ENCODE measurements around the gene SMARCAL1. TPM values are rescaled to one million over a fixed set of nuclear protein-coding genes. Genes with fewer than 3 reads are reported as not detected.
A peak's percentile ranks its signal among the peaks of the same experiment; 100 is the strongest.

SMARCAL1 gene
- total RNA-seq, 1 donor from 2014 or later: 5.3 TPM

DNA sequence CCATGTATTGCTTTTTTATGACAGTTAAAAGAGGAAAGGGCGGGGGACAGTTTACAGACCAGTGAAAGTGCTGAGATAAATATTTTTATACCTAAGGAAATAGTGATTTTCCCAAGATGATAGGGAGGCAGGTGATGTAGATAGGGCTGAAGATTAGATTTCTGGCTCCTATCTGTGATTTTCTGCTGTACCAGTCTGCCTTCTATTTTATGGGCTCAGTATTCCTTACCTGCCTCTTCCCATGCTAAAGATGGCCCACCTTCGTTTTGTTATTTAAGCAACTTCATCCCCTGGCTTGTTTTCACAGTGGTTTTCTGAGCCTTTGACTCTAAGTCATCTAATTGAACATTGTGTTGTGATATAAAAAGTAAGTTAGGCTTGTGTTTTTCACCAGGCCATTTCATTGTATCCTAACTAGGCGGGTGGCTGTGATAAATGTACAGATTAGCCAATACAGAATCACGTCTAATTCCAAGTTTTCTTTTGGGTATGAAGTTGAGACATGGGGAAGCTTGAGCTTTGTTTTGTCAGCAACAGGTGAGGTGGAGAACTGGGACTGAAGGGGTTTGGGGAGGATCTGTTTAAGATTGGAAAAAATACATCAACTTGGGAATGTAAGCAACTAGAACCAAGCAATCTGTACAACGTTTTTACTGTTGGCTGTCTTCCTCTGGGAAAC is 91.6 kb downstream of the SMARCAL1 start:
- H3K27ac ChIP-seq: no peak overlapping the region
- H3K4me3 ChIP-seq: no peak overlapping the region
- H3K4me1 ChIP-seq: peaks cover 4 to 8% of the 10 kb centered on the region in 2 donors
- TF ChIP-seq, protein P1, sequence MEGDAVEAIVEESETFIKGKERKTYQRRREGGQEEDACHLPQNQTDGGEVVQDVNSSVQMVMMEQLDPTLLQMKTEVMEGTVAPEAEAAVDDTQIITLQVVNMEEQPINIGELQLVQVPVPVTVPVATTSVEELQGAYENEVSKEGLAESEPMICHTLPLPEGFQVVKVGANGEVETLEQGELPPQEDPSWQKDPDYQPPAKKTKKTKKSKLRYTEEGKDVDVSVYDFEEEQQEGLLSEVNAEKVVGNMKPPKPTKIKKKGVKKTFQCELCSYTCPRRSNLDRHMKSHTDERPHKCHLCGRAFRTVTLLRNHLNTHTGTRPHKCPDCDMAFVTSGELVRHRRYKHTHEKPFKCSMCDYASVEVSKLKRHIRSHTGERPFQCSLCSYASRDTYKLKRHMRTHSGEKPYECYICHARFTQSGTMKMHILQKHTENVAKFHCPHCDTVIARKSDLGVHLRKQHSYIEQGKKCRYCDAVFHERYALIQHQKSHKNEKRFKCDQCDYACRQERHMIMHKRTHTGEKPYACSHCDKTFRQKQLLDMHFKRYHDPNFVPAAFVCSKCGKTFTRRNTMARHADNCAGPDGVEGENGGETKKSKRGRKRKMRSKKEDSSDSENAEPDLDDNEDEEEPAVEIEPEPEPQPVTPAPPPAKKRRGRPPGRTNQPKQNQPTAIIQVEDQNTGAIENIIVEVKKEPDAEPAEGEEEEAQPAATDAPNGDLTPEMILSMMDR (IDR thresholded peaks at IDR 0.05): no peak
- peak in 1 of 2 donors; percentile 8 for DNase-seq (ENCODE audit: low spot score in 2 of 2)
- H3K27me3 ChIP-seq: no peaks in the 10 kb centered on the region
- peaks cover 39 to 56% of the 10 kb centered on the region in 2 donors for H3K36me3 ChIP-seq
- intact Hi-C loops (cut with DNase I): no loop called here
- no peaks in the 10 kb centered on the region for H3K9me3 ChIP-seq

DNA sequence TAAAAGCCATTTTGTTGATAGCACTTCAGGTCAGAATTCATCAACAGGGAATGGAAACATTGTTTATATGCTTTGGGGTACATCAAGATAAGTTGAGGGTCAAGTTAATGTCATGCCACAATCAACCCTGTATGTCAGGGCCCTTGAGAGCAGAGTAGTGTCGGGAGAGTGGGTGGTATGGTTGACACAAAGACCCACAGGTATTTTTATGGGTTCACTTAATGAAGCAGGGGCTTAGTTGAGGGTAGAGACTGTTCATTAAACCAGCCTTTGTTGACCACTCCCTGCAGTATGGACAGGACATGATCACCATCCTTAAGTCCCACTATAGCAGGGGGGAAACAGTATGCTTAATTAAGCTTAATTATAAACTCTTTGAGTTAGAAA is 92.1 kb downstream of the SMARCAL1 start:
- no peak overlapping the region for H3K27ac ChIP-seq
- intact Hi-C loops (cut with DNase I): no loop called here
- no peak for DNase-seq (ENCODE audit: low spot score in 2 of 2)
- no peak overlapping the region for H3K4me3 ChIP-seq
- TF ChIP-seq, protein P1 (IDR thresholded peaks at IDR 0.05): no peak
- H3K36me3 ChIP-seq: peaks cover 39 to 54% of the 10 kb centered on the region in 2 donors
- H3K4me1 ChIP-seq: peaks cover 4 to 8% of the 10 kb centered on the region in 2 donors
- H3K27me3 ChIP-seq: no peaks in the 10 kb centered on the region
- no peaks in the 10 kb centered on the region for H3K9me3 ChIP-seq

DNA sequence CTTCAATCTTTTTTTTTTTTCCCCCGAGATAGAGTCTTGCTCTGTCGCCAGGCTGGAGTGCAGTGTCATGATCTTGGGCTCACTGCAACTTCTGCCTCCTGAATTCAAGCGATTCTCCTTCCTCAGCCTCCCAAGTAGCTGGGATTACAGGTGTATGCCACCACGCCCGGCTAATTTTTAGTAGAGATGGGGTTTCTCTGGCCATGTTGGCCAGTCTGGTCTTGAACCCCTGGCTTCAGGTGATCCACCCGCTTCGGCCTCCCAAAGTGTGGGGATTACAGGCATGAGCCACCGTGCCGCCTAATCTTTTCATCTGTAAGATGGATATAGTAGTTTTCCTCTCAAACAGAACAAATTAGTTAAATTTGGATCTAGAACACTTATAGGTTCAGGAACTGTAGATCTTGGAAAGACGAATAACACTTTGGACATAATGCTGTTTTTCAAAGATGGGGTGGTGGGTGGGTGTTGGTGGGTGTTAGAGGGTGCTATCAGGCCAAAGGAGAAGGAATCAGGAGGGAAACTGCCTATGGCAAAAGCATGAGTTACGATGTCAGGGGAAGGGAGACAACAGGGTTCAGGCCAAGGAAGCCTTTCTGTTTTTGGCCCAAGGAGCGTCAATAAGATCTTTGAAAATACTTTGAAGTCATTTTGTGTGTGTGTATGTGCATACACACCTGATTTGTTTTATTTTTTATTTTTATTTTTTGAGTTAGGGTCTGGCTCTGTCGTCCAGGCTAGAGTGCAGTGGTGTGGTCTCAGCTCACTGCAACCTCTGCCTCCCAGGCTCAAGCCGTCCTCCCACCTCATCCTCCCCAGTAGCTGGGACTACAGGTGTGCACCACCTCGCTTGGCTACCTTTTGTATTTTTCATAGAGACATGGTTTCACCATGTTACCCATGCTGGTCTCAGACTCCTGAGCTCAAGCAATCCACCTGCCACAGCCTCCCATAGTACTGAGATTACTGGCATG is 93.1 kb downstream of the SMARCAL1 start:
- TF ChIP-seq, protein P1 (IDR thresholded peaks at IDR 0.05): no peak
- intact Hi-C loops (cut with DNase I): no loop called here
- Histone ChIP-seq H3K4me3 (no peak overlapping the region), H3K27ac (no peak overlapping the region), H3K27me3 (no peaks in the 10 kb centered on the region), H3K9me3 (no peaks in the 10 kb centered on the region), H3K4me1 (peaks cover 0 to 1% of the 10 kb centered on the region in 2 donors), H3K36me3 (peaks cover 32 to 43% of the 10 kb centered on the region in 2 donors)
- no peak for DNase-seq (ENCODE audit: low spot score in 2 of 2)

DNA sequence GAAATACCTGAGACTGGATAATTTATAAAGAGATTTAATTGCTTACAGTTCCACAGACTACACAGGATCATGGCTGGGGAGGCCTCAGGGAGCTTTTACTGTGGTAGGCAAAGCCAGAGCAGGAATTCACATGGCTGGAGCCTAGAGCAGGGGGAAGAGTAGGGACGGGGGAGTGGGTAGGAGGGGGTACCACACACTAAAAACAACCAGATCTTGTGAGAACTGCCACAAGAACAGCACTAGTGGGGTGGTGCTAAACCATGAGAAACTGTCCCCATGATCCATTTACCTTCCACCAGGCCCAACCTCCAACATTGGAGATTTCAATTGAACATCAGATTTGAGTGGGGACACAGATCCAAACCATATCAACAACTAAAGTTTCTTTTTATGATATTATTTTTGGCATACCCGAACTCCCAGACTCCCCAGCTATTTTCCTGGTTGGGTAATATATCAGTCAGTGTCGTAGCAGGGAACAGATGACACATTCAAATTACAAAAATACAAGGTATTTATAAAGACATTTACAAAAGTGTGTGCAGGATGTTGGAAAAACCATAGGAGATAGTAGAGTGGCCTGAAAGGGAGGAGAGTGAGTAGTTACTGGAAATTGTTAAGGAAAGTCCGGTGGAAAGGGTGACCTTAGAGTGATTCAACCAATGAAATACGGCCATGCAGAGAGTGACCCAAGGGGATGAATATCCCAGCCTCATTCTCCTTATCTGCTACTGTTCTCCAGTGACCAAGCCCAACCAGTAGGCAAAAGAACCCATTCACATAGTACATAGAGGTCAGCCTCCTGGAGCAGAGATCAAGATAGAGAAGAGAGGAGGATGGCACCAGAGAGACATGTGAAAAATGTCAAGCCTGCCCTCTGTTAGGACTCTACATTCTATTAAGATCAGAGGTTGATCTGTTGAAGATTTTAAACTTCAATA is 95.2 kb downstream of the SMARCAL1 start:
- Histone ChIP-seq H3K4me3 (no peak overlapping the region), H3K27ac (no peak overlapping the region), H3K36me3 (peaks cover 15 to 23% of the 10 kb centered on the region in 2 donors), H3K9me3 (no peaks in the 10 kb centered on the region), H3K27me3 (no peaks in the 10 kb centered on the region), H3K4me1 (no peaks in the 10 kb centered on the region)
- intact Hi-C loops (cut with DNase I): no loop called here
- TF ChIP-seq, protein P1 (IDR thresholded peaks at IDR 0.05): no peak
- DNase-seq (ENCODE audit: low spot score in 2 of 2): no peak

DNA sequence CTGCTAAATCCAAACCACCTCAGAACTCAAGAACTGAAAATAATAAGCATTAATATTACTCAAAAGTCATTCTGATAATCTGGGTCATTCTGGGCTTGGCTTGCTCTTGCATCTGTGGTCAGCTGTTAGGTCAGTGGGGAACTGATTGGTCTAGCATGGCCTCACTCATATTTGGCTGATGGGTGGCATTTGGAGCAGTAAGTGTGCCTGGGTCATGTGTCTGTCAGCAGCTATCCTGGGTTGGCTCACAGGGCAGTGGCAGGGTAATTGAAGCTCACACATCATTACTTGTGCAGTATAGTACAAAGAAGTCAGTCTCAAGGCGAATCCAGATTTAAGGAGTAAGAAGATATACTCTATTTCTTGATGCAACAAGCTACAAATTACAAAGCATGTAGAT is 95.9 kb downstream of the SMARCAL1 start:
- intact Hi-C loops (cut with DNase I): no loop called here
- TF ChIP-seq, protein P1 (IDR thresholded peaks at IDR 0.05): no peak
- H3K36me3 ChIP-seq: peaks cover 12 to 15% of the 10 kb centered on the region in 2 donors
- H3K27me3 ChIP-seq: no peaks in the 10 kb centered on the region
- H3K27ac ChIP-seq: no peak overlapping the region
- no peaks in the 10 kb centered on the region for H3K4me1 ChIP-seq
- H3K9me3 ChIP-seq: no peaks in the 10 kb centered on the region
- H3K4me3 ChIP-seq: no peak overlapping the region
- DNase-seq (ENCODE audit: low spot score in 2 of 2): no peak
